CD4-positive, alpha-beta memory T cell (primary cell): ENCODE measurements around the gene NCBP2L. TPM values are rescaled to one million over a fixed set of nuclear protein-coding genes. Genes with fewer than 3 reads are reported as not detected.

Source experiments
- CTCF ChIA-PET: fragments of 350-600 bp; sonication (Branson Sonifier 250); formaldehyde crosslinking; loops from one replicate; lab custom pipeline; 2021; ENCODE audit warnings: inconsistent platforms; ENCODE audit not compliant: partially characterized antibody; lab: Charles Lee
- POLR2A ChIA-PET: fragments of 350-600 bp; sonication (Branson Sonifier 250); formaldehyde crosslinking; loops from one replicate; lab custom pipeline; 2021; ENCODE audit not compliant: partially characterized antibody; lab: Charles Lee
- DNase-seq, 5 donors: peaks; one replicate each; pipeline versions ENCODE4 v3.0.0 to v3.0.0-alpha.2; 2020 to 2022; ENCODE audit warnings: mixed read lengths in 1 of 5
- H3K27ac ChIP-seq: one replicate; pipeline ENCODE4 v1.7.0; 2013; ENCODE audit warnings: low read depth, low read length
- H3K27me3 ChIP-seq: 2 replicates; pipeline ENCODE4 v1.7.0; 2013; ENCODE audit warnings: mild to moderate bottlenecking, low read length, moderate library complexity; ENCODE audit not compliant: insufficient read depth
- H3K36me3 ChIP-seq: 2 replicates; pipeline ENCODE4 v1.7.0; 2013; ENCODE audit warnings: mild to moderate bottlenecking, low read length, moderate library complexity; ENCODE audit not compliant: insufficient read depth
- H3K4me1 ChIP-seq: 2 replicates; pipeline ENCODE4 v1.7.0; 2013; ENCODE audit warnings: mild to moderate bottlenecking, low read length, moderate library complexity; ENCODE audit not compliant: insufficient read depth
- H3K4me3 ChIP-seq, 2 donors: one replicate each; pipeline ENCODE4 v1.7.0; 2013; ENCODE audit warnings: low read length in 2 of 2, mild to moderate bottlenecking in 1 of 2
- H3K9me3 ChIP-seq, 2 donors: one replicate each; pipeline ENCODE4 v1.7.0; 2013; ENCODE audit warnings: low read length in 2 of 2, control low read depth in 1 of 2; ENCODE audit not compliant: control insufficient read depth in 1 of 2
- H3K27ac Mint-ChIP-seq, 7 donors: one replicate each; pipeline ENCODE4 v1.8.0; 2020 to 2021; ENCODE audit warnings: mixed read lengths in 7 of 7, mild to moderate bottlenecking in 6 of 7, inconsistent platforms in 3 of 7, moderate library complexity in 3 of 7
- H3K27me3 Mint-ChIP-seq, 2 donors: one replicate each; pipeline ENCODE4 v1.8.0; 2020 to 2021; ENCODE audit warnings: mixed read lengths in 2 of 2
- H3K36me3 Mint-ChIP-seq, 2 donors: one replicate each; pipeline ENCODE4 v1.8.0; 2020 to 2021; ENCODE audit warnings: mixed read lengths in 2 of 2, inconsistent platforms in 1 of 2, mild to moderate bottlenecking in 1 of 2
- H3K4me1 Mint-ChIP-seq, 4 donors: one replicate each; pipeline ENCODE4 v1.8.0; 2020 to 2021; ENCODE audit warnings: mixed read lengths in 4 of 4, mild to moderate bottlenecking in 1 of 4
- H3K4me3 Mint-ChIP-seq, 8 donors: one replicate each; pipeline ENCODE4 v1.8.0; 2020 to 2021; ENCODE audit warnings: mixed read lengths in 8 of 8, mild to moderate bottlenecking in 7 of 8, moderate library complexity in 6 of 8, inconsistent platforms in 3 of 8
- H3K9me3 Mint-ChIP-seq, 8 donors: one replicate each; pipeline ENCODE4 v1.8.0; 2020 to 2021; ENCODE audit warnings: mixed read lengths in 8 of 8, mild to moderate bottlenecking in 5 of 8, inconsistent platforms in 3 of 8, moderate library complexity in 1 of 8
- intact Hi-C: fragments of 100-400 bp; cut with micrococcal nuclease; formaldehyde crosslinking; loops from one replicate; pipeline ENCODE4 v1.15.1; 2023
- polyA plus RNA-seq, 2 donors: library from polyadenylated mRNA; unstranded; fragments of 300-500 nt; fragmentation: Illumina TruSeq; gene quantifications; one replicate each; pipeline ENCODE4 v1.2.3, GENCODE V29; 2021
- total RNA-seq, 2 experiments: library from RNA; stranded (reverse); gene quantifications; one replicate each; pipeline ENCODE4 v1.2.3, GENCODE V29; 2021

NCBP2L gene
- total and polyA plus RNA-seq, 4 experiments from 2014 or later, result not detected

- no peaks in the 10 kb centered on the region for H3K36me3 Mint-ChIP-seq
- H3K9me3 Mint-ChIP-seq, result peaks cover 0 to 1% (median 0%) of the 10 kb centered on the region in 8 donors
- no peak overlapping the region for H3K27ac ChIP-seq
- CTCF ChIA-PET, result interaction anchor here (1.3 to 1.6 kb wide), 2 partner anchors 26 to 77 kb away, joined by 3 read pairs; no protein-coding TSS in a partner anchor
- no peak overlapping the region for H3K27ac Mint-ChIP-seq
- H3K4me1 Mint-ChIP-seq, result peaks cover 1 to 4% (median 2%) of the 10 kb centered on the region in 4 donors
- no peaks in the 10 kb centered on the region for H3K4me1 ChIP-seq
- intact Hi-C loops, result no loop called here
- H3K9me3 ChIP-seq, result no peaks in the 10 kb centered on the region
- H3K4me3 Mint-ChIP-seq, result no peak overlapping the region
- DNase-seq, result no peak
- H3K27me3 Mint-ChIP-seq, result no peaks in the 10 kb centered on the region
- no peak overlapping the region for H3K4me3 ChIP-seq
- no peaks in the 10 kb centered on the region for H3K36me3 ChIP-seq
- POLR2A ChIA-PET, result interaction anchor here (2.9 kb wide), 1 partner anchor 9 kb away, joined by 16 read pairs; no protein-coding TSS in a partner anchor
- no peaks in the 10 kb centered on the region for H3K27me3 ChIP-seq
Observed at GRCh38 chrX:107750263-107750662, 27.3 kb upstream of the NCBP2L start.

DNA sequence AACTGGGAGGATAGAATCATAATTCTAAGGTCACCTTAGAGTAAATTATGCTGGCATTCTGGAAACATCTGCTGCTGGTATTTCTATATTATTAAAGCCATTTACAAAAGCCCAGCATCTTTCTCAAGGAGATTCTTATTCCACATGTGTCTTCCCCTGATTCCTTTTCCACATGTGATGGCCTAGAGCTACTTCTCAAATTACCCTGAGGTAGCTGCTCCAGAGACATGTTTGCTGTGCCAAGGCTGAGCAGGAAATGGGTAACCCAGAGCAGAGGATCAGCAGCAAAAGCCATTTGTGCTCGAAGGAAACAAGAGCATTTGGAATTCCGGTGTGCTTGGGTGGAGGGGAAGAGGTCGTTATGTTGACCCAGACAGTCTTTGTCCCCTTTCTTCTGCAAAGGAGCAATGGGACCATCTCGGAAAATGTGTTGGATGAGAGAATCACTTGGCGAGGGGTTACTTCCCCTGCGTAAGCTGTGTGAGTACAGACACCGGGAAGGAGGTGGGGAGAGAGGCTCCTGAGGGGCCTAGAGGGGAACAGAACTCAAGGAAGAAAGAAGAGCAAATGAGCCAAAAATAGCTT is 26.6 kb upstream of the NCBP2L start:
- no peak for DNase-seq
- H3K4me3 Mint-ChIP-seq, result no peak overlapping the region
- CTCF ChIA-PET, result interaction anchor here (1.3 to 1.6 kb wide), 2 partner anchors 25 to 77 kb away, joined by 3 read pairs; no protein-coding TSS in a partner anchor

GRCh38 chrX:107752043-107752442 is 25.5 kb upstream of the NCBP2L start:
- H3K4me1 Mint-ChIP-seq, result peaks cover 5 to 15% (median 7%) of the 10 kb centered on the region in 4 donors
- POLR2A ChIA-PET, result interaction anchor here (1.2 to 2.9 kb wide), 3 partner anchors 9 to 35 kb away, joined by 4 to 16 read pairs (median 6); no protein-coding TSS in a partner anchor
- no peaks in the 10 kb centered on the region for H3K9me3 ChIP-seq
- CTCF ChIA-PET, result interaction anchor here (0.9 to 1.0 kb wide), 3 partner anchors 33 to 95 kb away, joined by 3 to 4 read pairs (median 3); no protein-coding TSS in a partner anchor
- H3K27me3 ChIP-seq, result no peaks in the 10 kb centered on the region
- DNase-seq, result no peak
- peaks cover 0 to 1% (median 0%) of the 10 kb centered on the region in 8 donors for H3K9me3 Mint-ChIP-seq
- H3K36me3 ChIP-seq, result no peaks in the 10 kb centered on the region
- peak overlapping the region in 1 of 7 donors; percentile 59 for H3K27ac Mint-ChIP-seq
- H3K4me3 ChIP-seq, result no peak overlapping the region
- H3K36me3 Mint-ChIP-seq, result no peaks in the 10 kb centered on the region
- H3K4me3 Mint-ChIP-seq, result no peak overlapping the region
- no peaks in the 10 kb centered on the region for H3K27me3 Mint-ChIP-seq
- no peaks in the 10 kb centered on the region for H3K4me1 ChIP-seq
- H3K27ac ChIP-seq, result no peak overlapping the region
- intact Hi-C loops, result no loop called here

More for the DNA sequence above, 26.6 kb upstream of the NCBP2L start:
- H3K4me1 ChIP-seq, result no peaks in the 10 kb centered on the region
- H3K27me3 ChIP-seq, result no peaks in the 10 kb centered on the region
- intact Hi-C loops, result no loop called here
- Mint-ChIP-seq H3K27me3 (no peaks in the 10 kb centered on the region), H3K36me3 (no peaks in the 10 kb centered on the region), H3K9me3 (peaks cover 0 to 1% (median 0%) of the 10 kb centered on the region in 8 donors), H3K27ac (no peak overlapping the region), H3K4me1 (peaks cover 6 to 8% (median 8%) of the 10 kb centered on the region in 4 donors)
- H3K9me3 ChIP-seq, result no peaks in the 10 kb centered on the region
- H3K4me3 ChIP-seq, result no peak overlapping the region
- POLR2A ChIA-PET, result interaction anchor here (2.9 kb wide), 1 partner anchor 9 kb away, joined by 16 read pairs; no protein-coding TSS in a partner anchor
- no peaks in the 10 kb centered on the region for H3K36me3 ChIP-seq
- no peak overlapping the region for H3K27ac ChIP-seq

DNA sequence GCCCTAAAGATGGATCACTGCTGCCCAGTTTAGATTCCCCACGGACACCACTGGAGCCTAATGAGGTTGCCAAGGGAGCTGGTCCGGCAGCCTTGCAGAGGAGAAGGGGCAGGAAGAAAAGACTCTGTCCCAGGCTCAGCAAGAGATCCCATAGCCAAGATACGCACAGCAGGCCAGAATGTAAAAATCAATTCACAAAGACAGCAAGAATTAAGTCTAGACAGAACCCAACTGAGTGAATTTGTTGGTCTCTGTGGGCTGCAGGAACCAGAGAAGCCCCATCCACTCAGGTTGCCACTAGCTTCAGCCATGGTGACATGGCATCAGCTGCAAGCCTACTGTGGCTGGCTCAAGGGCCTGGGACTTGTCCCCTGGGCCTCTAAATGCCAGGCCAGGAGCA is 24.8 kb upstream of the NCBP2L start:
- ChIA-PET CTCF (interaction anchor here (0.9 to 2.2 kb wide), 3 partner anchors 33 to 95 kb away, joined by 3 to 10 read pairs (median 4); no protein-coding TSS in a partner anchor), POLR2A (interaction anchor here (1.2 to 2.9 kb wide), 3 partner anchors 9 to 35 kb away, joined by 4 to 16 read pairs (median 6); no protein-coding TSS in a partner anchor)
- H3K9me3 Mint-ChIP-seq, result peaks cover 0 to 1% (median 0%) of the 10 kb centered on the region in 8 donors
- intact Hi-C loops, result no loop called here
- H3K9me3 ChIP-seq, result no peaks in the 10 kb centered on the region
- H3K4me1 Mint-ChIP-seq, result peaks cover 5 to 17% (median 7%) of the 10 kb centered on the region in 4 donors
- no peaks in the 10 kb centered on the region for H3K36me3 ChIP-seq
- DNase-seq, result no peak
- H3K27me3 ChIP-seq, result no peaks in the 10 kb centered on the region
- H3K4me3 Mint-ChIP-seq, result no peak overlapping the region
- H3K36me3 Mint-ChIP-seq, result no peaks in the 10 kb centered on the region
- no peaks in the 10 kb centered on the region for H3K4me1 ChIP-seq
- no peaks in the 10 kb centered on the region for H3K27me3 Mint-ChIP-seq
- H3K27ac ChIP-seq, result no peak overlapping the region
- no peak overlapping the region for H3K27ac Mint-ChIP-seq
- no peak overlapping the region for H3K4me3 ChIP-seq

DNA sequence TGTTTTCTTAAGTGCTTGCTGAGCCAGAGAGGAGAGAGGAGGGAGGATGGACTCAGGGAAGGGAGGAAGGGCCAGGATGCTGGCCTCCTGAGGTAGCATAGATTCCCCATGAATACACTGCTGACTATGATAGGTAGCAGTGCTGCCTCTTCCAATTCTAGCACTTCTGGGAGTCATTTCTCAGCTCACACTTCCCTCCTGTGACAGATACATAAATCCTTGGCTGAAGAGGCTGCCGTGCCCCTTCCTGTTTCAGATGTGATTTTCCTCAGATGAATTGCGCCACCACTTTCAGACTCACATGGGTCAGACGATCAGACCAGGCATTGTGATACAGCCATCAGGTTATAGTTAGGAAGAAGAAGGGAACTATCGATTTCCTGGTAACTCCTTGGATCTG is 24.3 kb upstream of the NCBP2L start:
- no peak overlapping the region for H3K4me3 ChIP-seq
- no peaks in the 10 kb centered on the region for H3K4me1 ChIP-seq
- H3K4me3 Mint-ChIP-seq, result no peak overlapping the region
- peaks cover 5 to 17% (median 9%) of the 10 kb centered on the region in 4 donors for H3K4me1 Mint-ChIP-seq
- H3K36me3 Mint-ChIP-seq, result no peaks in the 10 kb centered on the region
- H3K9me3 Mint-ChIP-seq, result peaks cover 0 to 1% (median 0%) of the 10 kb centered on the region in 8 donors
- no peaks in the 10 kb centered on the region for H3K36me3 ChIP-seq
- H3K27me3 Mint-ChIP-seq, result no peaks in the 10 kb centered on the region
- DNase-seq, result no peak
- H3K27ac Mint-ChIP-seq, result peak overlapping the region in 2 of 7 donors; percentile 15 to 24
- H3K27me3 ChIP-seq, result no peaks in the 10 kb centered on the region
- no peak overlapping the region for H3K27ac ChIP-seq
- ChIA-PET POLR2A (interaction anchor here (2.0 to 2.9 kb wide), 2 partner anchors 11 to 36 kb away, joined by 6 to 16 read pairs; no protein-coding TSS in a partner anchor), CTCF (interaction anchor here (2.2 kb wide), 1 partner anchor 80 kb away, joined by 10 read pairs; no protein-coding TSS in a partner anchor)
- no peaks in the 10 kb centered on the region for H3K9me3 ChIP-seq
- intact Hi-C loops, result no loop called here

GRCh38 chrX:107755721-107756120 is 21.8 kb upstream of the NCBP2L start:
- Mint-ChIP-seq H3K4me3 (peak overlapping the region in 1 of 8 donors; percentile 22), H3K36me3 (no peaks in the 10 kb centered on the region), H3K9me3 (peaks cover 0 to 1% (median 0%) of the 10 kb centered on the region in 8 donors), H3K27me3 (no peaks in the 10 kb centered on the region), H3K27ac (peak overlapping the region in 2 of 7 donors; percentile 17 to 25), H3K4me1 (peaks cover 6 to 17% (median 10%) of the 10 kb centered on the region in 4 donors)
- H3K36me3 ChIP-seq, result no peaks in the 10 kb centered on the region
- intact Hi-C loops, result no loop called here
- H3K27ac ChIP-seq, result no peak overlapping the region
- no peaks in the 10 kb centered on the region for H3K4me1 ChIP-seq
- H3K27me3 ChIP-seq, result no peaks in the 10 kb centered on the region
- H3K9me3 ChIP-seq, result no peaks in the 10 kb centered on the region
- ChIA-PET CTCF (interaction anchor here (0.9 kb wide), 1 partner anchor 21 kb away, joined by 3 read pairs; the partner anchor contains the start of gene NCBP2L), POLR2A (no interaction called here)
- no peak overlapping the region for H3K4me3 ChIP-seq
- DNase-seq, result no peak

DNA sequence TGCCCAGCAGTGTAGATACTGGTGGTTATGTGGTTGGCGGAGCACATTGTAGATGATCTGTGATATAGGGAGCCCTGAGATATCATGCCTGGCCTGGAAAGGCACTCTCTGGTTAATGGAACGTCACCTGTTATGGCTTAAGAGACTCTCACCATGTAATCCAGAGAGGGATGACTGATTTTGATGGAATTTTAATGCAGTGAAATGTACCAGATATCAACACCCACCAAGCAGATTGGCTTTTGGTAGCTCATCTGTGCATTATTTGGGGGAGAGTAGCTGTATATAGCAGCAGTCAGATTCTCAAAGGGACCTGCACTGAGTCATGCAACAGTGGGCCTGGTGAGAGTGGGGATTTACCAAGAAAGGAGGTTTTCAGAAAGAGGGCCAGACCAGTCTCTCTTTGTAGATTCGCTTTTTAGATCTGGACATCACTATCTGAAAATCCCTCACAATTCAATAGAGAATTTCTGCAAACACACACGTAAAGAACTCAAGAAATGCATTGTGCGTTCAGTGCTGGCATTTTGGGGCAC is 19.2 kb upstream of the NCBP2L start:
- Histone ChIP-seq H3K4me3 (no peak overlapping the region), H3K27ac (no peak overlapping the region), H3K36me3 (no peaks in the 10 kb centered on the region), H3K27me3 (no peaks in the 10 kb centered on the region), H3K9me3 (no peaks in the 10 kb centered on the region), H3K4me1 (no peaks in the 10 kb centered on the region)
- peaks cover 0 to 2% of the 10 kb centered on the region in 2 donors for H3K36me3 Mint-ChIP-seq
- peaks cover 0 to 1% (median 0%) of the 10 kb centered on the region in 8 donors for H3K9me3 Mint-ChIP-seq
- H3K4me3 Mint-ChIP-seq, result no peak overlapping the region
- DNase-seq, result no peak
- CTCF ChIA-PET, result no interaction called here
- H3K27ac Mint-ChIP-seq, result peak overlapping the region in 2 of 7 donors; percentile 73 to 85
- peaks cover 6 to 20% (median 10%) of the 10 kb centered on the region in 4 donors for H3K4me1 Mint-ChIP-seq
- no peaks in the 10 kb centered on the region for H3K27me3 Mint-ChIP-seq
- POLR2A ChIA-PET, result no interaction called here
- intact Hi-C loops, result no loop called here
